ENCODE data around the gene HMSD.

DNA sequence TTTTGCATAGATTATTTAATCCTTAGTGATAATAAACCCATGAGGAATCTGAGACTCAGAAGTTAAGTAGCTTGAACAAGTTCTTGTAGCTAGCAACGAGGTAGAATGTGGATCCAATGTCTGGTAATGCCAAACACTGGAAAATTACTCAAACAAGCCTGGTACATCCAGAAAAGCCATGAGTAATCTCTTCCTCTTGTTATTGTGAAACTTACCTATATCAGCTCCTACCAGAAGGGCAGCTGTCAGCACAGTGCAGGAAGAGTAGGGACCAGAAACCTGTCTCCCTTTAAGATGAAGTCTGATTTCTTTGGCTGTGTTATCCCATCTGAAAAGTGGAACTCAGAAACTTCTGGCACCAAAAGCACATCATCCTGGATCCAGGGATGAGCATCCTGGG is 13.0 kb downstream of the HMSD start:
- TF ChIP-seq, protein P1, sequence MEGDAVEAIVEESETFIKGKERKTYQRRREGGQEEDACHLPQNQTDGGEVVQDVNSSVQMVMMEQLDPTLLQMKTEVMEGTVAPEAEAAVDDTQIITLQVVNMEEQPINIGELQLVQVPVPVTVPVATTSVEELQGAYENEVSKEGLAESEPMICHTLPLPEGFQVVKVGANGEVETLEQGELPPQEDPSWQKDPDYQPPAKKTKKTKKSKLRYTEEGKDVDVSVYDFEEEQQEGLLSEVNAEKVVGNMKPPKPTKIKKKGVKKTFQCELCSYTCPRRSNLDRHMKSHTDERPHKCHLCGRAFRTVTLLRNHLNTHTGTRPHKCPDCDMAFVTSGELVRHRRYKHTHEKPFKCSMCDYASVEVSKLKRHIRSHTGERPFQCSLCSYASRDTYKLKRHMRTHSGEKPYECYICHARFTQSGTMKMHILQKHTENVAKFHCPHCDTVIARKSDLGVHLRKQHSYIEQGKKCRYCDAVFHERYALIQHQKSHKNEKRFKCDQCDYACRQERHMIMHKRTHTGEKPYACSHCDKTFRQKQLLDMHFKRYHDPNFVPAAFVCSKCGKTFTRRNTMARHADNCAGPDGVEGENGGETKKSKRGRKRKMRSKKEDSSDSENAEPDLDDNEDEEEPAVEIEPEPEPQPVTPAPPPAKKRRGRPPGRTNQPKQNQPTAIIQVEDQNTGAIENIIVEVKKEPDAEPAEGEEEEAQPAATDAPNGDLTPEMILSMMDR (conservative IDR thresholded peaks at IDR 0.05) = no peak
- no peak for TF ChIP-seq ZFX (IDR thresholded peaks at IDR 0.05)

Measured in C4-2B (cell line).